ENCODE results near the gene ARPC4. TPM values are rescaled to one million over a fixed set of nuclear protein-coding genes. Genes with fewer than 3 reads are reported as not detected.
"Not testable (repeated sequence)": the region's sequence is repeated elsewhere in the genome, so short reads cannot be mapped to it uniquely, and the experiment has no call there.

Gene ARPC4
- polyA plus RNA-seq, 10 donors: 58.5 to 101 (median 82.9) TPM

- not testable (repeated sequence) for DNase-seq
Observed at GRCh38 chr3:9851926-9852325, 59.0 kb downstream of the ARPC4 start.

GRCh38 chr3:9852528-9852927, 59.6 kb downstream of the ARPC4 start:
- DNase-seq: no peak

GRCh38 chr3:9854291-9854940, 61.5 kb downstream of the ARPC4 start:
- DNase-seq: not testable (repeated sequence)

GRCh38 chr3:9855594-9855993, 62.7 kb downstream of the ARPC4 start:
- no peak for DNase-seq

Other genes with a start within 250 kb of the ARPC4 start
- under 1 TPM in 6 of 10 donors, not detected in 4; 0.03 to 0.08 (median 0.05) TPM for gene LHFPL4, start 239.3 kb upstream of the ARPC4 start, polyA plus RNA-seq (ENCODE audit: insufficient read length in 10 of 10)
- gene MTMR14, start 143.6 kb upstream of the ARPC4 start, polyA plus RNA-seq (ENCODE audit: insufficient read length in 10 of 10): 10 to 100 TPM; 17.6 to 23.0 (median 18.2) TPM
- not detected for gene CPNE9, start 89.2 kb upstream of the ARPC4 start, polyA plus RNA-seq (ENCODE audit: insufficient read length in 10 of 10)
- gene BRPF1, start 61.3 kb upstream of the ARPC4 start, polyA plus RNA-seq (ENCODE audit: insufficient read length in 10 of 10): 10 to 100 TPM; 10.8 to 17.3 (median 12.9) TPM
- 10 to 100 TPM; 22.3 to 42.0 (median 28.0) TPM for gene OGG1, start 43.1 kb upstream of the ARPC4 start, polyA plus RNA-seq (ENCODE audit: insufficient read length in 10 of 10)
- gene CAMK1, start 23.1 kb upstream of the ARPC4 start, polyA plus RNA-seq (ENCODE audit: insufficient read length in 10 of 10): 10 to 100 TPM in 9 of 10 donors, 1 to 10 TPM in 1; 10.0 to 19.5 (median 14.5) TPM
- 10 to 100 TPM; 49.2 to 56.4 (median 53.4) TPM for gene TADA3, start 609 bp upstream of the ARPC4 start, polyA plus RNA-seq (ENCODE audit: insufficient read length in 10 of 10)
- 10 to 100 TPM; 15.7 to 53.1 (median 23.5) TPM for gene TTLL3, start 17.2 kb downstream of the ARPC4 start, polyA plus RNA-seq (ENCODE audit: insufficient read length in 10 of 10)
- 10 to 100 TPM; 22.9 to 32.7 (median 27.8) TPM for gene RPUSD3, start 50.9 kb downstream of the ARPC4 start, polyA plus RNA-seq (ENCODE audit: insufficient read length in 10 of 10)
- 1 to 10 TPM in 1 of 10 donors, under 1 TPM in 7, not detected in 2; 0.21 to 1.1 (median 0.41) TPM for gene CIDEC, start 87.2 kb downstream of the ARPC4 start, polyA plus RNA-seq (ENCODE audit: insufficient read length in 10 of 10)
- gene JAGN1, start 97.5 kb downstream of the ARPC4 start, polyA plus RNA-seq (ENCODE audit: insufficient read length in 10 of 10): 10 to 100 TPM; 24.6 to 33.7 (median 28.8) TPM
- 10 to 100 TPM in 1 of 10 donors, 1 to 10 TPM in 8, under 1 TPM in 1; 0.97 to 14.4 (median 1.7) TPM for gene IL17RE, start 109.8 kb downstream of the ARPC4 start, polyA plus RNA-seq (ENCODE audit: insufficient read length in 10 of 10)
- 10 to 100 TPM; 15.2 to 37.4 (median 22.1) TPM for gene IL17RC, start 124.0 kb downstream of the ARPC4 start, polyA plus RNA-seq (ENCODE audit: insufficient read length in 10 of 10)
- 10 to 100 TPM; 21.4 to 39.8 (median 29.4) TPM for gene CRELD1, start 140.8 kb downstream of the ARPC4 start, polyA plus RNA-seq (ENCODE audit: insufficient read length in 10 of 10)
- gene PRRT3, start 159.3 kb downstream of the ARPC4 start, polyA plus RNA-seq (ENCODE audit: insufficient read length in 10 of 10): 1 to 10 TPM in 9 of 10 donors, under 1 TPM in 1; 0.92 to 2.9 (median 1.7) TPM
- 10 to 100 TPM; 31.8 to 44.7 (median 39.0) TPM for gene EMC3, start 193.8 kb downstream of the ARPC4 start, polyA plus RNA-seq (ENCODE audit: insufficient read length in 10 of 10)
- 10 to 100 TPM in 4 of 10 donors, 1 to 10 TPM in 6; 5.8 to 11.8 (median 9.8) TPM for gene FANCD2, start 233.4 kb downstream of the ARPC4 start, polyA plus RNA-seq (ENCODE audit: insufficient read length in 10 of 10)